ENCODE results near the gene CRYZ.
"Not testable (repeated sequence)": the region's sequence is repeated elsewhere in the genome, so short reads cannot be mapped to it uniquely, and the experiment has no call there.

Gene CRYZ

GRCh38 chr1:74677926-74678325, 54.9 kb downstream of the CRYZ start:
- DNase-seq = no peak

- no peak for DNase-seq
Observed at GRCh38 chr1:74674278-74675048, 58.4 kb downstream of the CRYZ start.

GRCh38 chr1:74673351-74674111, 59.3 kb downstream of the CRYZ start, which contains the start of gene ERICH3:
Gene ERICH3, minus strand, starts transcription at chr1:74673792. Its CDS starts 273 bp downstream, at chr1:74673519.
- DNase-seq = no peak

- DNase-seq = not testable (repeated sequence)
Observed at GRCh38 chr1:74670866-74671265, 62.0 kb downstream of the CRYZ start.

Measured in stimulated activated CD8-positive, alpha-beta memory T cell treated with anti-CD3 and anti-CD28 coated beads, Interleukin-4, amount 100 ng/mL, for 48 hours (primary cell).